ENCODE measurements around the gene PUS1.

- TF ChIP-seq SUZ12 (IDR thresholded peaks at IDR 0.05) (no peak), NFRKB (IDR thresholded peaks at IDR 0.05) (no peak)
These were observed 7.0 kb upstream of the PUS1 start for GRCh38 chr12:131921866-131922769.

Data from HEK293T (cell line).